ENCODE data around the gene CNOT6L. TPM values are rescaled to one million over a fixed set of nuclear protein-coding genes. Genes with fewer than 3 reads are reported as not detected.
A peak's percentile ranks its signal among the peaks of the same experiment; 100 is the strongest.

CNOT6L gene
- total and polyA plus RNA-seq, 2 of the 13 experiments (the other 11 are each of a cell fraction or from before 2014, with no cell fraction given): 7.9 to 13.5 TPM

- TF ChIP-seq ZNF317 (CRISPR knock-in tag; IDR thresholded peaks at IDR 0.05): no peak; the same call in 1 of the 2 replicates
- peak; percentile 32; the same call in 1 of the 2 replicates for TF ChIP-seq ZNF629 (CRISPR knock-in tag; conservative IDR thresholded peaks at IDR 0.05)
- TF ChIP-seq ZFP82 (CRISPR knock-in tag; IDR thresholded peaks at IDR 0.05; ENCODE audit: borderline replicate concordance): peak; percentile 23; the same call in 1 of the 2 replicates
- no peak for TF ChIP-seq GPN1 (CRISPR knock-in tag; IDR thresholded peaks at IDR 0.05; ENCODE audit: borderline replicate concordance)
- TF ChIP-seq PLRG1 (conservative IDR thresholded peaks at IDR 0.05): no peak
- peak; percentile 73; the same call in 1 of the 2 replicates for TF ChIP-seq BRF2 (CRISPR knock-in tag; IDR thresholded peaks at IDR 0.05)
- no peak for TF ChIP-seq PLSCR1 (CRISPR knock-in tag; IDR thresholded peaks at IDR 0.05; ENCODE audit: borderline replicate concordance)
- peak; percentile 98 for TF ChIP-seq YEATS4 (CRISPR knock-in tag; IDR thresholded peaks at IDR 0.05; ENCODE audit: borderline replicate concordance)
- peak; percentile 73 for TF ChIP-seq NCOA2 (CRISPR knock-in tag; IDR thresholded peaks at IDR 0.05)
- TF ChIP-seq ZFX (CRISPR knock-in tag; IDR thresholded peaks at IDR 0.05; ENCODE audit: low read depth): peak; percentile 69
- TF ChIP-seq HMGA1 (CRISPR knock-in tag; conservative IDR thresholded peaks at IDR 0.05): no peak
- no peak for TF ChIP-seq RARG (CRISPR knock-in tag; IDR thresholded peaks at IDR 0.05; ENCODE audit: low read depth)
- TF ChIP-seq ZBTB8A (CRISPR knock-in tag; IDR thresholded peaks at IDR 0.05; ENCODE audit: borderline replicate concordance, low read depth): no peak
- TF ChIP-seq SCMH1 (CRISPR knock-in tag; IDR thresholded peaks at IDR 0.05; ENCODE audit: borderline replicate concordance): no peak
- TF ChIP-seq ZNF569 (CRISPR knock-in tag; IDR thresholded peaks at IDR 0.05; ENCODE audit: borderline replicate concordance): no peak
- TF ChIP-seq NR2F1 (CRISPR knock-in tag; IDR thresholded peaks at IDR 0.05): no peak
- TF ChIP-seq BRCA1 (CRISPR knock-in tag; IDR thresholded peaks at IDR 0.05): peak; percentile 73
- peak; percentile 84 for TF ChIP-seq ELF3 (CRISPR knock-in tag; IDR thresholded peaks at IDR 0.05)
- peak; percentile 70; the same call in 1 of the 2 replicates for TF ChIP-seq ZNF136 (CRISPR knock-in tag; IDR thresholded peaks at IDR 0.05; ENCODE audit: low read depth)
- TF ChIP-seq SATB2 (CRISPR knock-in tag; IDR thresholded peaks at IDR 0.05): no peak
- no peak for TF ChIP-seq DNMT1 (CRISPR knock-in tag; IDR thresholded peaks at IDR 0.05)
- peak; percentile 89 for TF ChIP-seq ZNF792 (CRISPR knock-in tag; IDR thresholded peaks at IDR 0.05)
- 0 out of 2 replicates have a peak, but pooled peaks have one; percentile 9 for TF ChIP-seq STAG1 (CRISPR knock-in tag; IDR thresholded peaks at IDR 0.05)
- TF ChIP-seq RARA (CRISPR knock-in tag; IDR thresholded peaks at IDR 0.05): peak; percentile 45; the same call in 1 of the 2 replicates
- no peak for TF ChIP-seq AGO1 (IDR thresholded peaks at IDR 0.05; ENCODE audit: low read depth, low read length, poor library complexity, severe bottlenecking)
- no peak for TF ChIP-seq MLLT10 (CRISPR knock-in tag; IDR thresholded peaks at IDR 0.05)
- peak; percentile 70; the same call in 1 of the 2 replicates for TF ChIP-seq ZBTB44 (CRISPR knock-in tag; IDR thresholded peaks at IDR 0.05)
- TF ChIP-seq ZBTB7A (CRISPR knock-in tag; IDR thresholded peaks at IDR 0.05): no peak
- no peak for TF ChIP-seq ZFP36 (IDR thresholded peaks at IDR 0.05; ENCODE audit: borderline replicate concordance, low read depth, low read length, partially characterized antibody)
Measured at GRCh38 chr4:77862478-77863216, 43.5 kb upstream of the CNOT6L start, which contains the start of gene MRPL1 (continued).
